HCT116 (cell line): ENCODE data around the gene CHSY3. TPM values are rescaled to one million over a fixed set of nuclear protein-coding genes. Genes with fewer than 3 reads are reported as not detected.

Experiments
- ATAC-seq: fragments of 200-7000 bp; cut with Tn5 transposase; 2 replicates; pipeline ENCODE4 v1.9.1; 2020; ENCODE audit warnings: mild to moderate bottlenecking, moderate library complexity
- BruUV-seq: library from RNA; stranded (reverse); fragments of 400-500 nt; replicated peaks from 2 replicates; lab custom pipeline; 2021; lab: Mats Ljungman, UMichigan
- CTCF ChIA-PET: fragments of 300-600 bp; sonication (Branson Sonifier 250); formaldehyde crosslinking; loops from one replicate; lab custom pipeline; 2021; ENCODE audit warnings: antibody characterized with exemption; lab: Charles Lee
- POLR2A ChIA-PET: fragments of 300-600, 350-600 bp; sonication (Branson Sonifier 250); formaldehyde crosslinking; loops from one replicate; lab custom pipeline; 2021; ENCODE audit warnings: antibody characterized with exemption; lab: Charles Lee
- RAD21 ChIA-PET, 2 experiments: fragments of 300-600 bp; sonication (Branson Sonifier 250); formaldehyde crosslinking; loops; one replicate each; lab custom pipeline; 2023; ENCODE audit warnings: low total read pairs in 2 of 2; ENCODE audit not compliant: uncharacterized antibody in 2 of 2, unreplicated experiment in 2 of 2, low non-redundant PET in 1 of 2; lab: Charles Lee
- DNase-seq: peaks from one replicate; pipeline ENCODE4 v3.0.0-alpha.2; 2010; ENCODE audit warnings: low read depth, low spot score
- H2AFZ ChIP-seq: fragments of 200-600 bp; shearing (Covaris generic), sonication (generic); 2 replicates; pipeline ENCODE4 v1.6.1; 2017; ENCODE audit warnings: low read depth, mixed run types, mixed read lengths, antibody characterized with exemption, low read length; ENCODE audit not compliant: poor library complexity, severe bottlenecking
- H3K27ac ChIP-seq: 2 replicates; pipeline ENCODE4 v1.5.1; 2012; ENCODE audit warnings: low read depth, low read length
- H3K27me3 ChIP-seq: fragments of 200-600 bp; sonication (generic); 2 replicates; pipeline ENCODE4 v1.6.1; 2016; ENCODE audit warnings: mixed run types, low read length, mixed read lengths; ENCODE audit not compliant: insufficient read depth
- H3K36me3 ChIP-seq, 2 experiments: fragments of 200-500 bp in 1 of 2; fragments of 200-600 bp in 1 of 2; sonication (Bioruptor generic) in 1 of 2; sonication (generic) in 1 of 2; 2 replicates each; pipeline versions ENCODE4 v1.5.1 to v1.6.1; 2014 to 2016; ENCODE audit warnings: low read length in 2 of 2, inconsistent platforms in 1 of 2, mixed read lengths in 1 of 2, mixed run types in 1 of 2; ENCODE audit not compliant: insufficient read depth in 2 of 2, control insufficient read depth in 1 of 2
- H3K4me1 ChIP-seq, 2 experiments: fragments of 200-600 bp in 1 of 2; sonication (generic) in 1 of 2; 2 replicates each; pipeline versions ENCODE4 v1.5.1 to v1.6.1; 2012 to 2017; ENCODE audit warnings: low read length in 2 of 2, inconsistent platforms in 1 of 2, mild to moderate bottlenecking in 1 of 2, mixed read lengths in 1 of 2, mixed run types in 1 of 2, moderate library complexity in 1 of 2; ENCODE audit not compliant: insufficient read depth in 2 of 2, control insufficient read depth in 1 of 2
- H3K4me2 ChIP-seq: fragments of 200-600 bp; sonication (generic); 2 replicates; pipeline ENCODE4 v1.6.1; 2017; ENCODE audit warnings: mixed run types, low read length, mixed read lengths
- H3K4me3 ChIP-seq, 2 experiments: fragments of 200-600 bp in 1 of 2; sonication (generic) in 1 of 2; replicated peaks in 1 of 2; 2 replicates each; pipeline ENCODE4 v1.5.1; 2011 to 2016; ENCODE audit warnings: low read length in 2 of 2, control low read depth in 1 of 2, low read depth in 1 of 2, mild to moderate bottlenecking in 1 of 2, mixed read lengths in 1 of 2, mixed run types in 1 of 2
- H3K79me2 ChIP-seq: fragments of 200-600 bp; sonication (generic); 2 replicates; pipeline ENCODE4 v1.6.1; 2017; ENCODE audit warnings: mild to moderate bottlenecking, mixed run types, low read length, moderate library complexity, mixed read lengths; ENCODE audit not compliant: insufficient read depth
- H3K9ac ChIP-seq: fragments of 200-600 bp; sonication (generic); 2 replicates; pipeline ENCODE4 v1.6.1; 2016; ENCODE audit warnings: low read length, mixed read lengths
- H3K9me2 ChIP-seq: fragments of 200-600 bp; sonication (generic), shearing (Covaris generic); 2 replicates; pipeline ENCODE4 v1.6.1; 2017; ENCODE audit warnings: mixed run types, mild to moderate bottlenecking, moderate library complexity; ENCODE audit not compliant: insufficient read depth
- H3K9me3 ChIP-seq, 2 experiments: fragments of 200-500 bp in 1 of 2; fragments of 200-600 bp in 1 of 2; sonication (Bioruptor generic) in 1 of 2; sonication (generic) in 1 of 2; 2 replicates each; pipeline ENCODE4 v1.6.1; 2014 to 2017; ENCODE audit warnings: low read length in 2 of 2, mixed read lengths in 2 of 2, inconsistent platforms in 1 of 2, low read depth in 1 of 2, mild to moderate bottlenecking in 1 of 2, mixed run types in 1 of 2, moderate library complexity in 1 of 2; ENCODE audit not compliant: control insufficient read depth in 1 of 2, insufficient read depth in 1 of 2
- H4K20me1 ChIP-seq: fragments of 200-600 bp; sonication (generic), shearing (Covaris generic); 2 replicates; pipeline ENCODE4 v1.6.1; 2017; ENCODE audit warnings: mixed run types, mild to moderate bottlenecking, moderate library complexity; ENCODE audit not compliant: insufficient read depth
- CBX3 ChIP-seq: IDR thresholded peaks from 2 replicates; pipeline ENCODE4 v1.6.1; 2012; ENCODE audit warnings: low read depth
- ELF1 ChIP-seq: IDR thresholded peaks from 2 replicates; pipeline ENCODE4 v1.6.1; 2012; ENCODE audit warnings: low read depth, borderline replicate concordance
- EZH2 ChIP-seq: fragments of 200-600 bp; sonication (generic); IDR thresholded peaks from 2 replicates; pipeline ENCODE4 v1.6.1; 2017; ENCODE audit warnings: antibody characterized with exemption, mixed run types
- RAD21 ChIP-seq: IDR thresholded peaks from 2 replicates; pipeline ENCODE4 v1.6.1; 2012; ENCODE audit warnings: low read depth, mild to moderate bottlenecking
- SIN3A ChIP-seq: IDR thresholded peaks from 2 replicates; pipeline ENCODE4 v1.6.1; 2012; ENCODE audit warnings: low read depth
- TCF7L2 ChIP-seq: IDR thresholded peaks from 2 replicates; pipeline ENCODE4 v1.7.0; 2011; ENCODE audit warnings: borderline replicate concordance, inconsistent platforms; ENCODE audit not compliant: insufficient read depth, insufficient read length; ENCODE audit errors: extremely low read depth
- ZFX ChIP-seq: fragments of 450-650 bp; IDR thresholded peaks from 2 replicates; pipeline ENCODE4 v1.6.1; 2017
- intact Hi-C: fragments of 100-400 bp; cut with micrococcal nuclease; formaldehyde crosslinking; loops from 2 replicates; pipeline ENCODE4 v1.10.0; 2022
- total RNA-seq: library from RNA; stranded (reverse); gene quantifications from one replicate; pipeline ENCODE4 v1.2.1, GENCODE V29; 2021; ENCODE audit not compliant: unreplicated experiment
- TF ChIP-seq, protein P1 (sequence below): IDR thresholded peaks from 2 replicates; pipeline ENCODE4 v1.6.1; 2012; ENCODE audit warnings: low read depth
- TF ChIP-seq, protein P2 (sequence below), 3 experiments: fragments of 200-600 bp in 1 of 3; sonication (generic) in 1 of 3; IDR thresholded peaks in 2 of 3; conservative IDR thresholded peaks in 1 of 3; 2 replicates each; pipeline ENCODE4 v1.5.1; 2012 to 2017; ENCODE audit warnings: low read depth in 2 of 3, low read length in 2 of 3, antibody characterized with exemption in 1 of 3, borderline replicate concordance in 1 of 3, control low read depth in 1 of 3, mild to moderate bottlenecking in 1 of 3, mixed read lengths in 1 of 3, mixed run types in 1 of 3, moderate library complexity in 1 of 3; ENCODE audit not compliant: insufficient read depth in 1 of 3

CHSY3 gene
- total RNA-seq, 1 experiment from 2014 or later: 2.3 TPM

DNA sequence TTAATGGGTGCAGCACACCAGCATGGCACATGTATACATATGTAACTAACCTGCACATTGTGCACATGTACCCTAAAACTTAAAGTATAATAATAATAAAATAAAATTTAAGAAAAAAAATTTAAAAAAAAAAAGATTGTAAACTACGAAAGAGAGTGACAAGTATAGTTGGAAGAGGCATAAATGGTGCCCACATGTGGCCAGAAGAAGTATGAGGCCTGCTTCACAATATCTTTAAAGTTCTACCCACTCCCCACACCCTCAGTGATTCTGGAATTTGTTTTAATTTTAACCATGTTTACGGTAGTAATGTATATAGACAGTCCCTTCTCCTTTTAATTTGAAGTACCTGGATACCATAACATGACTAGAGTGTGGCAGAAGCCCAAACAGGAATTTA, 172.7 kb downstream of the CHSY3 start:
- Histone ChIP-seq H3K4me3 (no peak overlapping the region), H3K9me3 (no peaks in the 10 kb centered on the region), H3K4me2 (no peak overlapping the region), H3K36me3 (no peaks in the 10 kb centered on the region), H2AFZ (no peak overlapping the region)
- no peak for DNase-seq
- BruUV-seq: no TSS peak
- TF ChIP-seq TCF7L2 (no peak), RAD21 (peak; percentile 16; the same call in 1 of the 2 replicates), EZH2 (no peak), ZFX (no peak), CBX3 (no peak), ELF1 (no peak), SIN3A (no peak)
- TF ChIP-seq, protein P1, sequence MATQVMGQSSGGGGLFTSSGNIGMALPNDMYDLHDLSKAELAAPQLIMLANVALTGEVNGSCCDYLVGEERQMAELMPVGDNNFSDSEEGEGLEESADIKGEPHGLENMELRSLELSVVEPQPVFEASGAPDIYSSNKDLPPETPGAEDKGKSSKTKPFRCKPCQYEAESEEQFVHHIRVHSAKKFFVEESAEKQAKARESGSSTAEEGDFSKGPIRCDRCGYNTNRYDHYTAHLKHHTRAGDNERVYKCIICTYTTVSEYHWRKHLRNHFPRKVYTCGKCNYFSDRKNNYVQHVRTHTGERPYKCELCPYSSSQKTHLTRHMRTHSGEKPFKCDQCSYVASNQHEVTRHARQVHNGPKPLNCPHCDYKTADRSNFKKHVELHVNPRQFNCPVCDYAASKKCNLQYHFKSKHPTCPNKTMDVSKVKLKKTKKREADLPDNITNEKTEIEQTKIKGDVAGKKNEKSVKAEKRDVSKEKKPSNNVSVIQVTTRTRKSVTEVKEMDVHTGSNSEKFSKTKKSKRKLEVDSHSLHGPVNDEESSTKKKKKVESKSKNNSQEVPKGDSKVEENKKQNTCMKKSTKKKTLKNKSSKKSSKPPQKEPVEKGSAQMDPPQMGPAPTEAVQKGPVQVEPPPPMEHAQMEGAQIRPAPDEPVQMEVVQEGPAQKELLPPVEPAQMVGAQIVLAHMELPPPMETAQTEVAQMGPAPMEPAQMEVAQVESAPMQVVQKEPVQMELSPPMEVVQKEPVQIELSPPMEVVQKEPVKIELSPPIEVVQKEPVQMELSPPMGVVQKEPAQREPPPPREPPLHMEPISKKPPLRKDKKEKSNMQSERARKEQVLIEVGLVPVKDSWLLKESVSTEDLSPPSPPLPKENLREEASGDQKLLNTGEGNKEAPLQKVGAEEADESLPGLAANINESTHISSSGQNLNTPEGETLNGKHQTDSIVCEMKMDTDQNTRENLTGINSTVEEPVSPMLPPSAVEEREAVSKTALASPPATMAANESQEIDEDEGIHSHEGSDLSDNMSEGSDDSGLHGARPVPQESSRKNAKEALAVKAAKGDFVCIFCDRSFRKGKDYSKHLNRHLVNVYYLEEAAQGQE: no peak
- TF ChIP-seq, protein P2, sequence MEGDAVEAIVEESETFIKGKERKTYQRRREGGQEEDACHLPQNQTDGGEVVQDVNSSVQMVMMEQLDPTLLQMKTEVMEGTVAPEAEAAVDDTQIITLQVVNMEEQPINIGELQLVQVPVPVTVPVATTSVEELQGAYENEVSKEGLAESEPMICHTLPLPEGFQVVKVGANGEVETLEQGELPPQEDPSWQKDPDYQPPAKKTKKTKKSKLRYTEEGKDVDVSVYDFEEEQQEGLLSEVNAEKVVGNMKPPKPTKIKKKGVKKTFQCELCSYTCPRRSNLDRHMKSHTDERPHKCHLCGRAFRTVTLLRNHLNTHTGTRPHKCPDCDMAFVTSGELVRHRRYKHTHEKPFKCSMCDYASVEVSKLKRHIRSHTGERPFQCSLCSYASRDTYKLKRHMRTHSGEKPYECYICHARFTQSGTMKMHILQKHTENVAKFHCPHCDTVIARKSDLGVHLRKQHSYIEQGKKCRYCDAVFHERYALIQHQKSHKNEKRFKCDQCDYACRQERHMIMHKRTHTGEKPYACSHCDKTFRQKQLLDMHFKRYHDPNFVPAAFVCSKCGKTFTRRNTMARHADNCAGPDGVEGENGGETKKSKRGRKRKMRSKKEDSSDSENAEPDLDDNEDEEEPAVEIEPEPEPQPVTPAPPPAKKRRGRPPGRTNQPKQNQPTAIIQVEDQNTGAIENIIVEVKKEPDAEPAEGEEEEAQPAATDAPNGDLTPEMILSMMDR (IDR thresholded peaks at IDR 0.05 in 2 of 3, conservative IDR thresholded peaks at IDR 0.05 in 1 of 3; ENCODE audit: borderline replicate concordance in 1 of 3, insufficient read depth in 1 of 3, low read depth in 2 of 3, low read length in 2 of 3): peak; percentile 7 to 27 (median 8); a peak in 3 of 6 replicates
- TF ChIP-seq, all 23 proteins: peak for 2
- no peak overlapping the region for H3K9ac ChIP-seq
- no peaks in the 10 kb centered on the region for H3K27me3 ChIP-seq
- H3K4me1 ChIP-seq: no peaks in the 10 kb centered on the region
- H3K79me2 ChIP-seq: no peaks in the 10 kb centered on the region
- ChIA-PET RAD21 (no interaction called here), CTCF (no interaction called here), POLR2A (no interaction called here)
- no peak for ATAC-seq
- no peaks in the 10 kb centered on the region for H3K9me2 ChIP-seq
- H3K27ac ChIP-seq: no peak overlapping the region
- intact Hi-C loops: no loop called here
- no peaks in the 10 kb centered on the region for H4K20me1 ChIP-seq
